ENCODE data around the gene OPHN1.

GRCh38 chrX:68077378-68077777 lies 355.9 kb downstream of the OPHN1 start:
- TF ChIP-seq CTCF (conservative IDR thresholded peaks at IDR 0.05): no peak
- no peak for TF ChIP-seq ZFX (IDR thresholded peaks at IDR 0.05)

Data from C4-2B (cell line).